ENCODE measurements around the gene CPNE2.
"Not testable (repeated sequence)": the region's sequence is repeated elsewhere in the genome, so short reads cannot be mapped to it uniquely, and the experiment has no call there.

Gene CPNE2

DNA sequence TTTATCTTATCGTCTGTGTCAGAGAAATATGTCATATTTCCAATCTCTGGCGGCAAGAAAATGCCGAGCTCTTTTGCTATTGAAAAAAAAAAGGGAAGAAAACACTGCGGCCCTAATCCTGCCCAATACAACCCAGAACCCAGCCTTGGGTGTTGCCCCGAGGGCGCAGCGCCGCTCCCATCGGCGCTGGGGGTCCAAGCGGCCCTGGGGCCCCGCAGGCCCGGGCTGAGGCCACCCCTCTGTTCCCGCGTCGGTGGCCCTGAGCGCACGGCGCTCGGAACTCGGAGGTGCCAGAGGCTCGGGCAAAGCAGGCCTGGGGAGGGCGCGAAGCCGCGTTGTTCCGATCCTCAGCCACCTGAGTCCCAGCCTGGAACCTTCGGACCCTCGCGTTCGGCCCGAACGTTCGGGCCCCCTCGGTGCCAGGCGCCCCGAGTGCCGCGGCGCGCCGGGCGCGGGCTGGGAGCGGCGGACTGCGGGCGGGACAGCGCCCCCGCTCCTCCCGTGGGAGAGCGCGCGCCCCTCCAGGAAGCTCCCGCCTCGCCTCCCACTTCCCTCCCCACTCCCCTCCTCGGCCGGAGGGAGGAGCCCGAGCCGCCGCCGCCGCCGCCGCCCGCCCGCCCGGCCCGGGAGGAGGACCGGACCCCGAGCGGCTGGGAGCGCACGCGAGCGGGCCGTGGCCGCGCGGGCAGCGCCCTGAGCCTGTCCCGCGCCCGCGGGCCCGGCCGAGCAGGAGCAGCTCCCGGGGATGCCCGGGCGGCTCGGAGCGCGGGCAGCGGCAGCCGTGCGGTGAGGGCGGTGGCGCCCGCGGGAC lies at the start of gene CPNE2:
Gene CPNE2, plus strand, starts transcription at position 609 of the 811 bp plus-strand sequence. CDS start 18,160 bp downstream, outside the sequence.
- peak in 1 of 2 donors; percentile 19 for DNase-seq

DNA sequence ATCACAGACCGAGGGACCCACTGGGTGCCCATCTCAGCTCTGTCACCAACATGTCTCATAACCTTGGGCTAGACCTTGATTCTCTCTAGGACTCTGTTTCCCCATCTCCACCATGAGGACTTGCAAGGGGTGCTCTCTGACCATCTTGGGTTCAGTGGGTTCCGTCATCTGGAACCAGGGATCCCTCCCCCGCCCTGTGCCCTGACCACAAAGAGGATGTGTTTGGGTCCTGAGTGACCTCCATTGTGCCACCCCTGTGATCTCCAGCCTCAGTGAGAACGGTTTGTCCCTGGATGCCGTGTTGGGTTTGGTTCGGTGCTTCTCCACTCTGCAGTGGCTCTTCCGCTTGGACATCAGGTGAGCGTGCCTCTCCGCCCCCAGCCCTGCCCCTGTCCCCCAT lies 49.1 kb upstream of the CPNE2 start:
- DNase-seq = peak in 1 of 2 donors; percentile 12

DNA sequence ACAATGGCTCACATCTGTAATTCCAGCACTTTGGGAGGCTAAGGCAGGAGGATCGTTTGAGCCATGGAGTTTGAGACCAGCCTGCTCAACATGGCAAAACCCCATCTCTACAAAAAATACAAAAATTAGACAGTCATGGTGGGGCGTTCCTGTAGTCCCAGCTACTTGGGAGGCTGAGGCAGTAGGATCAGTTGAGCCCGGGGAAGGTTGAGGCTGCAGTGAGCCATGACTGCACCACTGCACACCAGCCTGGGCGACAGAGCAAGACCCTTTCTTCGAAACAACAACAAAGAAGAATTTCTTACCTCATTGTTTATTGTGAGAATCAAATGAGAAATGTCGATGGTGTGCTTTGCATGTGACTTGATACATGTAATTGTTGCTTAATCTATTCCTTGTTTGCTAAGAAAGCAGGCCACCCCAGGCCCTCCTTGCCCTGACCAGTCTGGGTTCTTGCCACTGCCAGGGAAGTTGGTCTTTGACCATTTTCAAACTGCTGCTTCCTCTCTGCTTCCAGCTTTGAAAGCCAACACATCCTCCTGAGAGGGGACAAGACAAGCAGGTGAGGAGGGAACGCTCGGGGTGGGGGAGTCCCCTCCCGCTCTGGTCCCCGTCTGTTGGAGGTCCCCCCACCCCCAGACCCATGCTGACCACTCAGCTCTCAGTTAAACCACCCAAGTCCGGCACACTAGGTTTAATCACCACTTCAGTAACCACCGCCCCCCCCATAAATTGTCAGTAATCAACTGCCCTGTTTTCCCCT lies 47.3 kb upstream of the CPNE2 start:
- peak in 1 of 2 donors; percentile 12 for DNase-seq

DNA sequence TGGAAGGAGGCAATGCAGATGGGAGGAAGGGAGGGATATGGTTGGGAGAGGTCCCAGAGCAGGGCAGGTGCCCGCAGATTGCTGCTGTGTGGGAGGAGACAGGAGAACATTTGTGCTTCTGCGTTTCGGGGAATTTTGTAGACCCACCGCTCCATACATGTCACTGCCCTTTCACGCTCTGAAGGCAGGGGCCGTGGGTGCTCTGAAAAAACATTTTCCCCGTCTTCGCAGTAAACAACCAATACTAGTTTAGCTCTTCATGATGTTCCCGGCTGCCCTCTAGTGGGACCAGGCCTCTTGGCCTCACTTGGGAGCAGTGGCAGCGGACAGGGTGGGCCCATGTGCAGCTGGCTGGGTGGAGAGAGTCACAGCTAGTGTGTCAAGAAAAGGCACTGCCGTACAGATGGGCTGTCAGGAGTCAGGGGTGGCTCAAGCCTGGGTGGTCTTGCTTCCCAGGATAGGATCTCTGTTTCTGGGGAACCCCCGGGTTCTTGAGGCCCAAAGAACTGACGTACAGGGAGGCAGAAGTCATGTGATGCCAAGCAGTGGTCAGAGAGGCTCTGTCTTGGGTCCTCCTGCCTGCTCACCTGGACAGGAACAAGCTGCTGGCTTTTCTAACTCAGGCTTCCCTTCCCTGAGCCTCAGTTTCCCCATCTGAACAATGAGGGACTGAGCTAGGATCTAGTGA lies 46.5 kb upstream of the CPNE2 start:
- peak in 1 of 2 donors; percentile 32 for DNase-seq

DNA sequence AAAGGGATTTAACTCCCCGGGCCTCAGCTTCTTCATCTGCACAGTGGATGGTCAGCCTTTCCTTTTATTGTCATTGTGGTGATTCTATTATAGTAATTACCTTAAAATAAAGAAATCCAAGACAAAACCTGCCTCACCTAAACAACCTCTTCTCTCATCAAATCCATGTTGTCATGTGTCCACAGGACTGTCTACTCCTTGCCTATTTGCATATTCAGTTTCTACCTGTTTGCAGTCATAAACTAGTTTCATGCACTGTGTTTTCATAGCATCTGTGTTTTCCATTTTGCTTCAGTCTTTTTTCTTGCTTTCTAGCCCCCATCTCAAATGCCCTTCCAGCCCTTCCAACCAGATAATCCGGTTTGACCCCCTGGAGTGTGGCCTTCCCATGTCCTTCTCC lies 44.3 kb upstream of the CPNE2 start:
- DNase-seq = no peak

DNA sequence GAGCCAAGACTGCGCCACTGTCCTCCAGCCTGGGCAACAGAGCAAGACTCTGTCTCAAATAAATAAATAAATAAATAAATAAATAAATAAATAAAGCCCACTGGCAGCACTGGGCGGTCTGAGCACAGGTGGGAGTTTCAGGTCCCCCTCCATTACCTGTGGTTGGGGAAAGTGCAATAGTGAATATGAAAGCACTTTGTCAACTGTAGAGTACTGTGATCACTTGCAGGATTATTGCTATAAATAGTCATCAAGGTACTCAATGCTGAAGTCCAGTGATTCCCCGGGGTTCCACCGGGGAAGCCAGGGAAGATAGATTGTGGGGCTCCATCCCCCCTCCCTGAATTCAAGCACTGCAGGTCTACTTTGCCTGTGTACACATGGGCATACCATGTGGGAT lies 42.7 kb upstream of the CPNE2 start:
- no peak for DNase-seq

DNA sequence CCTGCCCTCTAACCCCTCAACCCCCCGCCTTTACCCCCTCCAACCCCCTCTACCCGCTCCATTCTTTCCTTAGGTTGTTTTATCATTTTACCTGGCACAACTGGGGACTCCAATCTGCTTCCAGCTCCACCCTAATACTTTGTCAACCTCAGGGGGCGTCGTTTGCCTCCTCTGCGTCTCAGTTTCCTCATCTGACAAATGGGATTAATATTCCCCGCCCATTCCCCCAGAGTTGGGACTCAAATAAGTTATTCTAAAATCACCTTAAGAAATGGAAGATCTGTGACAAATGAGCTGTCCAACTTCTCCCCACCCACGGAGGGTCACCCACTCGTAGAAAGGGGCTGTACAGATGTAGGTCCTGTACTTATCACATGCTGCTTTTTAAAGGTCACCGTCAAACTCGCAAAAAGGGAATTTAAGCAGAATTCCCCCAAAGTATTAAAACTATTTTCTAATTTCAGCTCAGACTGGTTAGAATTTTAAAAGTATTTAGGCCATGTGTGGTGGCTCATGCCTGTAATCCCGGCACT lies 40.6 kb upstream of the CPNE2 start:
- peak; percentile 70 to 92 for DNase-seq

DNA sequence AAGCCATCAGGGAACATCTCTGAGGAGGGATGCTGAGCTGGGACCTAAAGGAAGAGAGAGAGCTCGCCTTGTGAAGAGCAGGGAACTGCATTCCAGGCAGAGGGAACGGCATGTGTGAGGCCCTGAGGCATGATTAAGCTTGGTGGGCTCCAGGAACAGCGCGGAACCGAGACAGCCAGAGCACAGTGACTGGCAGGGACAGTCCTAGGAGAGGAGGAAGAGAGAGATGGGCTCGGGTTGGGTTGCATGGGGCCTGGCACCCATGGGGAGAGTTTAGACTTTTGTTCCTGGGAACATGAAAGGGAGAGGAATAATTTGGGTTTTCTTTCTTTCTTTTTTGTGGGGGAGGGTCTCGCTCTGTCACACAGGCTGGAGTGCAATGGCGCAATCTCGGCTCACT lies 39.2 kb upstream of the CPNE2 start:
- no peak for DNase-seq

DNA sequence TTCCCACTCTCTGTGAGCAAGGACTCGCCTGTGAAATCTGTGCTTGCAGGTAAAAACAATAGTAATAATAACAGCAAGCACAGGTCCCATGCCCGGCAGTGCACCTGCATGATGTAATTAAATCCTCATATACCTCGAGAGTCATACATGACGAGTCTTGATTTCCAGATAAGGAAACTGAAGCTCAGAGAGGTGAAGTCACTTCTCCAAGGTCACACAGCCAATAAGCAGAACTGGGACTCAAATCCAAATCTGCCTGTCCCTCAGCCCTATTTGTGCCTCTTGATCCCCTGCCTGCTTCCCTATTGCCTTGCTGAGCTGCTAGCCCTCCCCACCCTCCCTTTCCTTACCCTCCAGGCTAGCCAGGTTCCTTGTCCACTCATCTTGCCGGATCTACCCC lies 38.0 kb upstream of the CPNE2 start:
- DNase-seq = no peak

DNA sequence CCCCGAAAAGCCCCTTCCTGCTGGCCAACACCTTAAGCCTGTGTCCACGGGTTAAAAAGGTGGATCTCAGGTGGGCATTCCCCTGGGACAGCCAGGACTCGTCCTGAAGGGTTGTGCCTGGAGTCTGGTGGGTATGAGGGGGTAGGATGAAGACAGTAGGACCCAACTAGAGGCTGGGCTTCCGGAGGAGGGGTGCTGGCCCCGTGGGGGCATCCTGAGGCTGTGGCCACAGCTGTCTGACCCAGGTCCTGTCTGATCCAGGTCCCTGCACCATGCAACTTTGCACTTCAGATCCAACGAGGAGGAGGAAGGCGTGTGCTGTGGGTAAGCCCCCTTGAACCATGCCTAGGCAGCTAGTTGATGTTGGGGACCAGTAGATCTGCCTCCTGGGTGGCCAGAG lies 37.6 kb upstream of the CPNE2 start:
- no peak for DNase-seq

DNA sequence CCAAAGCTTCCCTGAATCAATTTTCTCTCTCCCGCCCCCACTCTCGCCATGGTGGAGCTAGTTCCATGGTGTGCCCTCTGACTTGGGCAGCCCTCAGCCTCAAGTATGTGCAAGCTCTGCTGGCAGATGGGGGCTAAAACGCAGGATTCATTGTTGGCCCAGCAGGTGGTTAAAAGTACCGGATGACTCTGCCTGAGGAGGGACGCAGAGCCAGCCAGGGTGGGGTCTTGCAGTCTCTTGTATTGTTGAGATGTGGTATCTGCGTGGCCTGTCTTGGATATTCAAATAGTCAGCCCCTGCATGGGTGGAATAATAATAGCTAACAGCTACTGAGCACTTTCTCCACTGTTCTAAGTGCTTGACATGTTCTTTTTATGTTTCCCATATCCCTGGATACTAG lies 36.7 kb upstream of the CPNE2 start:
- no peak for DNase-seq

DNA sequence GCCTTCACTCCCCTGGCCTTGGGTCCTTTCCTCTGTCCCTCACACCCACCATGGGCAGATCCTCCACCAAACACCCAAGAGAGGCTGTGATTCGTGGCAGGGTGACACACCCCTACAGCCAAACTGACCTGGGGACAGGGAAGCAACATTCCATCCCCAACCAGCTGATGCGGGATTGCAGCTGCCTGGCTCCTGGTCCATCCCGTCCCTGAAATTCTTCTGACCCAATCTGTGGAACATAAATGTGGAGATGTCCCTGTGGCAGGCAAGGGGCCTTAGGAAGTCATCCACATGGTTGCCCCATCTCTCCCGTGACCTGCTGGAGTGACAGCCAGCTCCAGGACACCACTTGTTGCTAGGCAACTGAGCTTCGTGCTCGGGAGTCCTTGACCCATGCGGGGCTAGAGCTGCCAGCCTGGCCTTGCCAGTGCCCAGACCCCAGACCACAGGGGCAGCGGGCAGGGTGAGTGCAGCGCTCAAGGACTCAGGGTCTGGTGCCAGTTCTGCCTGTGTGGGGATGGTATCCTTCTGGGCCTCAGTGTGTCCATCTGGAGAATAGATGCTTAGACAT lies 34.0 kb upstream of the CPNE2 start:
- DNase-seq = no peak

DNA sequence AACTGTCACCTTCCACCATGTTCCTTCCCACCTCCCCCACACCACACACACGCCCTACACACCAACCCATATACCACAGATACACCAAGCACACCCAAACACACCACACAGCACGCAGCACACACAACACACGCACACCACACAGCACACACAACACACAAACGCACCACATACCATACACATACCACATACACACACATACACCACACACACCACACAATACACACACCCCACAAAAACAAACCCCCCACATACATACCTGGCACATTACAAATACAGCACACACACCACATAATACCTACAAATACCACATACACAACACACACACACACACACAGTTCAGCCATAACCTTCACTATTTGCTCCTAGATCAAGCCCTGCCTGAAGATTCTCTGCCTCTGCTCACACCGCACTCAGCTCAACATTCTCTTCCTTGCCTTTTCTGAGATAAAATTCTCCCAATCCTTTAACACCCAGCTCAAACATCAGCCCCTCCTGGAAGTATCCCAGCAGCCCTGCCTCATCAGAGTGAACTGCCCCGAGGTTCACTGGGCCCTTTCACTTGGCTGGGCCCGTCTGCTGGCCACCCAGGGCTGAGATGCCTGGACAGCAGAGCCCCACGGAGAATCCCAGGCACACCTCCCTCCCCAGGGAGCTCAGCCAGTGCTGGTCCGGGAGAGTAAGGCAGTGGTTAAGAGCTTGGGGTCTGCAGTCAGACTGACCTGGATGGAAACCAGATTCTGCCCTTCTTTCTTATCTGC lies 31.9 kb upstream of the CPNE2 start:
- no peak for DNase-seq

DNA sequence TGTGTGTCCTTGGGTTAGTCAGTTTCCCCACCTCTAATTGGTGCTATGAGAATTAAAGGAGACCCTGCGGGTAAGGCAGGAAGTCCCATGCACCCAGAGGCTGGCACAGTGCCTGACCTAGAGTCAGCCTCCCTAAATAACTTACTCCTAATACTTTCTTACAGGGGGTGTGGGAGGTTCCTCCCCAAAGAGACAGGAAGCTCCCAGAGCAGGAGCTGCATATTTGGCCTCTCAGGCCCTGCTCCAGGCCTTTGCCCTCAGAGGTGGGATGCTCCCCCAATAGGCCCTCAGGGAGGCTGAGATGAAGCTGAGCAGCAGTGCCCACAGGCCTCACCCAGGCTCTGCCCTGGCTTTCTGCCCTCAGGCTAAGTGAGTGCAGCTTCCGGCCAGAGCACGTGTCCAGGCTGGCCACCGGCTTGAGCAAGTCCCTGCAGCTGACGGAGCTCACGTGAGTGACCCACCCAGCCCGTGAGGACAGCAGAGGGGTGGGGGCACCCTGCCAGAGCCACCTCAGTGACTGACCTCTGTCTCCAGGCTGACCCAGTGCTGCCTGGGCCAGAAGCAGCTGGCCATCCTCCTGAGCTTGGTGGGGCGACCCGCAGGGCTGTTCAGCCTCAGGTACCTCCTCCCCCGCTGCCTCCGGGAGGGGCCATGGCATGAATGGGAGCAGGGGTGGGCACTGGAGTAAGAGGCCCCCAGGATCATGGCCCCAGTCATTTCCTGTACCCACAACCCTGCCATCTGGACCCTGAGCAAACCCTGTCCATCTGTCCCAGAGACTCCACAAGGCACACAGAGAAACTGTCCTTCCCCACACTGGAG lies 31.1 kb upstream of the CPNE2 start:
- peak; percentile 53 to 70 for DNase-seq

DNA sequence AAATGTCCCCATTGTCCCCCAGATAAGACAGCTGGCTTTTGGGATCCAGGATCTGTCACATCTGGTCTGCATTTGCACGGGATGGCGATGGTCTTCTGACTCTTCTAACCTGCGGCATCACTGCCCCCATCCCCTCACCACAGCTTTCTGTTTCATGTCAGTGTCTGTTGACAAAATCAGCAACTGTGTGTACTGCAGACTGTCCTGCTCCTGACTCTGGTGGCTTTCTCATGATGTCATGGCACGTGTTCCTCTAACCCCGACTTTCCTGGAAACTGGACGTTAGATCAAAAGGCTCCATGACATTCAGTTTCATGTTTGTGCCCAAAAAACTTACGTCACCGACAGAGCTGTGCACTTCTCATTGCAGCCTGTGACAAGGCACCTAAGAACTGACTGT lies 30.1 kb upstream of the CPNE2 start:
- peak; percentile 78 to 82 for DNase-seq

DNA sequence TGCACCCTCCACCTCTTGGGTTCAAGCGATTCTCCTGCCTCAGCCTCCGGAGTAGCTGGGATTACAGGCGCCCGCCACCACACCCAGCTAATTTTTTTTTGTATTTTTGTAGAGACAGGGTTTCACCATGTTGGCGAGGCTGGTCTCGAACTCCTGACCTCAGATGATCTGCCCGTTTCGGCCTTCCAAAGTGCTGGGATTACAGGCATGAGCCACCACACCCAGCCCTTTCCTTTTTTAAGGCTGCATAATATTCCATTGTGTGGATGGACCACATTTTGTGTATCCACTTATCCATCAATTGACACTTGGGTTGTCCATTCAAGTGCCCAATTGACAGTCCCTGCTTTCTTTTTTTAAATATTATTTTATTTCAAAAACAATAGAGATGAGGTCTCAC lies 29.2 kb upstream of the CPNE2 start:
- not testable (repeated sequence) for DNase-seq

DNA sequence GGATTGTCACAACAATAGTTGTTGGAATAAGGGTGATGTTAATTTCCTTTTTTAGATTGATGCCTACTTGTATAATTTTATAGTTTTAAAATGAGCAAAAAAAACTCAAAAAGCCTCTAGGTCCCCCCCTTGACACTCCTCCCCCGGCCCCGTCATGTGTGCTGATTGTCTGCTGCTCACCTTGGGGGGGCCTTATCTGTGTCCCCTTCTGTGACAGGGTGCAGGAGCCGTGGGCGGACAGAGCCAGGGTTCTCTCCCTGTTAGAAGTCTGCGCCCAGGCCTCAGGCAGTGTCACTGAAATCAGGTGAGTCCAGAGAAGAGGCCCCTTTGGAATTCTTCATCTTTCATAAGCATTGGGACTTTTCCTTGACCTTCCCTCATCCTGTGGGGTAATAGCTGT lies 27.4 kb upstream of the CPNE2 start:
- no peak for DNase-seq

DNA sequence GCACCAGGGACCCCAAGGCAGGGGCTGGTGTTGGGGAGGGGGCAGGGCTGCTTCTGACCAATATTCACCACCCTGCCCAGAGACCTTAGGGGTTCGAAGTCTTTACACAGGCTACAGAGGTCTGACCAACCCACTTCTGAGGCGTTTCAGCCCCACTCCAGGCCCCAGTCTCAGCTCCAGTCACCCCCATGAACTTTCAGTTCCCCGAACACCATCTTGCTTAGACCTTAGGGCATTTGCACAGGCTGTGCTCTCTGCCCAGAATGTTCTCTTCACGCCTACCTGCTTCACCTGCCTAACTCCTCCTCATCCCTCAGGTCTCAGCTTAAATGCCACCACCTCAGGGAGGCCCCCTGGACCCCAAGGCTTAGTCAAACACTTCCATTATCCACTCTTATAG lies 25.8 kb upstream of the CPNE2 start:
- no peak for DNase-seq

DNA sequence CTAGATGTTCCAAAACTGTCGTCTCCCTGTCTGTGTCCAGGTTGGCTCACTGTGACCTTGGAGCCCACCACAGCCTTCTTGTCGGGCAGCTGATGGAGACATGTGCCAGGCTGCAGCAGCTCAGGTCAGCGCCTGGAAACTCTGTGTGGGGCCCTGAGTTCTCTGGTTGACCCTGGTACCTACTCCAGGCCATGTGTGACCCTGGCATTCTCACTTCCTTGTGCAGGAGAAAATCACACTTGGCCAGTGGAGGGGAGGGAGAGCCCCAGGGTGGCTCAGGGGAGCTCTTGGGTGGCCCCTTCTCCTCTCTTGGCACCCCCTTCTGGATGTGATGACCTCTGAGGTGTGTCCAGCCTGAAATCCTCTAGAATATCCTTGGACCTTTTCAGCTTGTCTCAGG lies 25.0 kb upstream of the CPNE2 start:
- DNase-seq = no peak

DNA sequence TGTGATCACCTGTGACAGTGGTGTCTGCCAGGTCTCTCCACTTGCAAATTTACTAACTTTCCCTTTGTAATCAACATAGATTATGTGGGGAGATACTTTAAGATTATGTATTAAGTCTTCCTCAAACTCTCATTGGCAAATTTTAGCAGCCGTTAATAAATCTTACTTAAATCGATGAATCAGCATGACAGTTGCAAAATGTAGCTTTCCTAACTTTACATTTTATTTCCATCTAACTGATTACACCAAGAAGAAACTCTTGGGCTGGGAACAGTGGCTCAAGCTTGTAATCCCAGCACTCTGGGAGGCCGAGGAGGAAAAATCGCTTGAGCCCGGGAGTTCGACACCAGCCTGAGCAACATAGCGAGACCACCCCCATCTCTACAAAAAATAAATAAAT lies 23.3 kb upstream of the CPNE2 start:
- DNase-seq = peak; percentile 50 to 66

DNA sequence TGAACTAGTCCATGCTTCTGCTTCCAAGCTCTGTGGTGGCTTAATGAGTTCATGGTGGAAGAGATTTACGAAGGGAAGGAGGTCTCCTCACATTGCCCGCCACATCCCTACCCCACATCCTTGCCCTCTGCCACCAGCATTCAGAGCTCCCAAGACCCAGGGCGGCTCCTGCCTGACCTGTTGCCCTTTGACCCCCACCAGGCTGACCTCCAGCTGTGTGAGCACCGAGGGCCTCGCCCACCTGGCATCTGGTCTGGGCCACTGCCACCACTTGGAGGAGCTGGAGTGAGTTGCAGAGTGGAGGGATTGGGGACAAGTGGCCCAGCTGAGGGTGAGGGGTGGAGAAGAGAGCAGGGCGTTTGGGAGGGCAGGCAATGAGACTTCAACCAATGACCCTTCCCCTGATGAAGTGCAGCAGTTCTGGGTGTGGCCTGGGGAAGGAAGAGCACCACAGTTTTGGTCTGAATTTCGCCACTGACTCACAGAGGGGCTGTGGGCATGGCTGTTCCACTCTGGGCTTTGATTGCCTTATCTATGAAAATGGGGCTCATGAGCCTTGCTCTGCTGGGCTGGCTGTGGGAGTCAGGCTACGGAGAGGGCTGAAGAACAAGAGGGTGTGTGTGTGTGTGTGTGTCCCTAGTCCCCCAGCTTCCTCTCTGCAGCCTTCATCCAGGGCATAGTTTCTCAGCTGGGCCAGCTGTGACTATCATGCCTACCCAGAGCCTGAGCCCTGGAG lies 22.6 kb upstream of the CPNE2 start:
- peak in 1 of 2 donors; percentile 50 for DNase-seq

All from inflammatory macrophage treated with lipopolysaccharide for 1 hour (primary cell).